Esophagus mucosa (tissue), 1 donor: ENCODE data around the gene CAVIN3. TPM values are rescaled to one million over a fixed set of nuclear protein-coding genes. Genes with fewer than 3 reads are reported as not detected.

ENCODE experiments used
- total RNA-seq: library from RNA; stranded (reverse); gene quantifications from one replicate; pipeline ENCODE4 v1.2.4, GENCODE V29; 2023
- donor health status: DM: yes; HTN: yes; CAD: no.

CAVIN3 gene
- total RNA-seq, 1 donor from 2014 or later: 11.8 TPM

Other genes starting within 250 kb of the CAVIN3 start
- not detected for gene OR56B4, start 212.8 kb downstream of the CAVIN3 start, total RNA-seq
- not detected for gene OR52B2, start 150.2 kb downstream of the CAVIN3 start, total RNA-seq
- gene OR52W1, start 121.3 kb downstream of the CAVIN3 start, total RNA-seq: not detected
- not detected for gene C11orf42, start 114.9 kb downstream of the CAVIN3 start, total RNA-seq
- gene FHIP1B, start 85.9 kb downstream of the CAVIN3 start, total RNA-seq: 13.2 TPM
- 0.08 TPM for gene CNGA4, start 81.4 kb downstream of the CAVIN3 start, total RNA-seq
- not detected for gene CCKBR, start 60.7 kb downstream of the CAVIN3 start, total RNA-seq
- 10.3 TPM for gene SMPD1, start 70.0 kb upstream of the CAVIN3 start, total RNA-seq
- 2.6 TPM for gene APBB1, start 98.6 kb upstream of the CAVIN3 start, total RNA-seq
- 0.64 TPM for gene HPX, start 120.5 kb upstream of the CAVIN3 start, total RNA-seq
- 2.7 TPM for gene TRIM3, start 153.4 kb upstream of the CAVIN3 start, total RNA-seq
- 36.3 TPM for gene ARFIP2, start 160.8 kb upstream of the CAVIN3 start, total RNA-seq
- 24.8 TPM for gene TIMM10B, start 161.0 kb upstream of the CAVIN3 start, total RNA-seq
- gene DNHD1, start 176.8 kb upstream of the CAVIN3 start, total RNA-seq: 4.9 TPM